Naive B cell (primary cell): ENCODE results near the gene RBM15. TPM values are rescaled to one million over a fixed set of nuclear protein-coding genes. Genes with fewer than 3 reads are reported as not detected.

Source experiments
- ATAC-seq, 2 donors: fragments of 150-1000 bp; cut with Tn5 transposase; 2 replicates each; pipeline ENCODE4 v1.10.0; 2021; ENCODE audit warnings: low read depth in 2 of 2, mild to moderate bottlenecking in 2 of 2, moderate library complexity in 2 of 2
- DNase-seq: peaks from one replicate; pipeline ENCODE4 v3.0.0; 2022
- H3K27ac Mint-ChIP-seq, 6 donors: one replicate each; pipeline ENCODE4 v1.8.0; 2020 to 2022; ENCODE audit warnings: mild to moderate bottlenecking in 6 of 6, mixed read lengths in 6 of 6, moderate library complexity in 5 of 6, inconsistent platforms in 2 of 6
- H3K27me3 Mint-ChIP-seq, 3 donors: one replicate each; pipeline ENCODE4 v1.8.0; 2021 to 2022; ENCODE audit warnings: mixed read lengths in 3 of 3, mild to moderate bottlenecking in 1 of 3
- H3K36me3 Mint-ChIP-seq, 2 donors: one replicate each; pipeline ENCODE4 v1.8.0; 2020 to 2022; ENCODE audit warnings: mixed read lengths in 2 of 2, inconsistent platforms in 1 of 2, mild to moderate bottlenecking in 1 of 2
- H3K4me1 Mint-ChIP-seq, 3 donors: one replicate each; pipeline ENCODE4 v1.8.0; 2020 to 2022; ENCODE audit warnings: mixed read lengths in 3 of 3, inconsistent platforms in 1 of 3, mild to moderate bottlenecking in 1 of 3, moderate library complexity in 1 of 3
- H3K4me3 Mint-ChIP-seq, 8 donors: one replicate each; pipeline ENCODE4 v1.8.0; 2020 to 2022; ENCODE audit warnings: mild to moderate bottlenecking in 8 of 8, mixed read lengths in 8 of 8, moderate library complexity in 8 of 8, inconsistent platforms in 2 of 8
- H3K9me3 Mint-ChIP-seq, 7 donors: one replicate each; pipeline ENCODE4 v1.8.0; 2020 to 2022; ENCODE audit warnings: mixed read lengths in 7 of 7, mild to moderate bottlenecking in 5 of 7, inconsistent platforms in 2 of 7, moderate library complexity in 1 of 7
- polyA plus RNA-seq, 6 donors: library from polyadenylated mRNA; unstranded; fragments of 300-500 nt; fragmentation: Illumina TruSeq; gene quantifications; one replicate each; pipeline ENCODE4 v1.2.3, GENCODE V29; 2021; ENCODE audit warnings: low read depth in 6 of 6

The RBM15 gene
- polyA plus RNA-seq, 6 donors from 2014 or later: 13.2 to 23.1 (median 17.4) TPM

GRCh38 chr1:110384581-110385321, 45.6 kb downstream of the RBM15 start:
- Mint-ChIP-seq H3K27me3 (no peaks in the 10 kb centered on the region), H3K4me1 (peaks cover 61 to 89% (median 79%) of the 10 kb centered on the region in 3 donors), H3K27ac (peak overlapping the region; percentile 83 to 99 (median 98)), H3K36me3 (no peaks in the 10 kb centered on the region), H3K9me3 (no peaks in the 10 kb centered on the region), H3K4me3 (peak overlapping the region; percentile 69 to 92 (median 83))
- peak; percentile 89 for DNase-seq
- peak; percentile 82 to 84 for ATAC-seq

- H3K4me3 Mint-ChIP-seq: peak overlapping the region; percentile 69 to 92 (median 83)
- H3K36me3 Mint-ChIP-seq: no peaks in the 10 kb centered on the region
- peak overlapping the region; percentile 83 to 99 (median 98) for H3K27ac Mint-ChIP-seq
- no peaks in the 10 kb centered on the region for H3K27me3 Mint-ChIP-seq
- ATAC-seq: peak; percentile 9 to 18
- no peaks in the 10 kb centered on the region for H3K9me3 Mint-ChIP-seq
- DNase-seq: no peak
- peaks cover 56 to 83% (median 73%) of the 10 kb centered on the region in 3 donors for H3K4me1 Mint-ChIP-seq
Observed at GRCh38 chr1:110385369-110385768, 46.2 kb downstream of the RBM15 start.

- Mint-ChIP-seq H3K27me3 (no peaks in the 10 kb centered on the region), H3K27ac (peak overlapping the region; percentile 45 to 99 (median 90)), H3K4me3 (peak overlapping the region in 5 of 8 donors; percentile 7 to 84 (median 69)), H3K36me3 (no peaks in the 10 kb centered on the region), H3K9me3 (no peaks in the 10 kb centered on the region), H3K4me1 (peaks cover 40 to 64% (median 55%) of the 10 kb centered on the region in 3 donors)
- ATAC-seq (no peak), DNase-seq (no peak)
Observed at GRCh38 chr1:110387048-110387754, 48.0 kb downstream of the RBM15 start.

GRCh38 chr1:110390096-110390495, 50.9 kb downstream of the RBM15 start:
- no peak for ATAC-seq
- Mint-ChIP-seq H3K9me3 (no peaks in the 10 kb centered on the region), H3K4me1 (peaks cover 19 to 40% (median 37%) of the 10 kb centered on the region in 3 donors), H3K27ac (no peak overlapping the region), H3K36me3 (peaks cover 12 to 15% of the 10 kb centered on the region in 2 donors), H3K4me3 (peak overlapping the region in 1 of 8 donors; percentile 11), H3K27me3 (no peaks in the 10 kb centered on the region)
- DNase-seq: no peak

- no peaks in the 10 kb centered on the region for H3K27me3 Mint-ChIP-seq
- peak within 1 kb of the TSS in 3 of 6 donors; percentile 5 to 52 (median 17) for H3K27ac Mint-ChIP-seq
- H3K36me3 Mint-ChIP-seq: peaks cover 12 to 15% of the 10 kb centered on the region in 2 donors
Observed at GRCh38 chr1:110390692-110391245, 51.6 kb downstream of the RBM15 start, which contains the start of gene SLC16A4. Gene SLC16A4, minus strand, starts transcription at chr1:110391026. Its CDS starts 1,703 bp downstream, at chr1:110389323.

GRCh38 chr1:110393286-110393685, 54.1 kb downstream of the RBM15 start:
- DNase-seq: no peak
- ATAC-seq: no peak
- peaks cover 0 to 3% (median 0%) of the 10 kb centered on the region in 7 donors for H3K9me3 Mint-ChIP-seq
- no peak overlapping the region for H3K27ac Mint-ChIP-seq
- H3K4me3 Mint-ChIP-seq: no peak overlapping the region
- H3K4me1 Mint-ChIP-seq: peaks cover 0 to 11% (median 8%) of the 10 kb centered on the region in 3 donors
- no peaks in the 10 kb centered on the region for H3K27me3 Mint-ChIP-seq
- peaks cover 15% of the 10 kb centered on the region in 2 donors for H3K36me3 Mint-ChIP-seq

More at GRCh38 chr1:110390692-110391245, 51.6 kb downstream of the RBM15 start, which contains the start of gene SLC16A4:
- peaks cover 12 to 33% (median 30%) of the 10 kb centered on the region in 3 donors for H3K4me1 Mint-ChIP-seq
- ATAC-seq: no peak
- H3K9me3 Mint-ChIP-seq: peaks cover 0 to 3% (median 0%) of the 10 kb centered on the region in 7 donors
- peak within 1 kb of the TSS in 3 of 8 donors; percentile 3 to 44 (median 11) for H3K4me3 Mint-ChIP-seq
- no peak for DNase-seq

GRCh38 chr1:110393691-110394492, 54.7 kb downstream of the RBM15 start:
- Mint-ChIP-seq H3K4me3 (no peak overlapping the region), H3K4me1 (peaks cover 0 to 13% (median 5%) of the 10 kb centered on the region in 3 donors), H3K27ac (peak overlapping the region in 1 of 6 donors; percentile 9), H3K36me3 (peaks cover 15 to 17% of the 10 kb centered on the region in 2 donors), H3K27me3 (no peaks in the 10 kb centered on the region), H3K9me3 (peaks cover 0 to 3% (median 0%) of the 10 kb centered on the region in 7 donors)
- DNase-seq (no peak), ATAC-seq (no peak)

GRCh38 chr1:110394493-110394820, 55.3 kb downstream of the RBM15 start:
- H3K36me3 Mint-ChIP-seq: peaks cover 15 to 17% of the 10 kb centered on the region in 2 donors
- H3K27ac Mint-ChIP-seq: peak overlapping the region in 1 of 6 donors; percentile 36
- DNase-seq (no peak), ATAC-seq (no peak)
- peaks cover 0 to 13% (median under 1%) of the 10 kb centered on the region in 3 donors for H3K4me1 Mint-ChIP-seq
- no peak overlapping the region for H3K4me3 Mint-ChIP-seq
- H3K9me3 Mint-ChIP-seq: peaks cover 0 to 3% (median 0%) of the 10 kb centered on the region in 7 donors
- H3K27me3 Mint-ChIP-seq: no peaks in the 10 kb centered on the region

Other genes starting within 250 kb of the RBM15 start
- gene UBL4B, start 226.9 kb upstream of the RBM15 start, polyA plus RNA-seq: not detected
- gene SLC6A17, start 188.9 kb upstream of the RBM15 start, polyA plus RNA-seq: not detected
- 1 to 10 TPM; 1.1 to 2.4 (median 1.3) TPM for gene KCNC4, start 129.1 kb upstream of the RBM15 start, polyA plus RNA-seq
- 1 to 10 TPM in 4 of 6 donors, under 1 TPM in 1, not detected in 1; 0.77 to 1.9 (median 1.2) TPM for gene SLC16A4, start 51.6 kb downstream of the RBM15 start, polyA plus RNA-seq
- 100 to 1,000 TPM; 472 to 651 (median 493) TPM for gene LAMTOR5, start 68.3 kb downstream of the RBM15 start, polyA plus RNA-seq
- under 1 TPM in 2 of 6 donors, not detected in 4; 0.21 to 0.71 TPM for gene PROK1, start 111.8 kb downstream of the RBM15 start, polyA plus RNA-seq
- not detected for gene KCNA10, start 179.8 kb downstream of the RBM15 start, polyA plus RNA-seq